DND-41 (cell line): Measurements from ENCODE around the gene TXK.

ENCODE experiments used
- EZH2 ChIP-seq: IDR thresholded peaks from 3 replicates; pipeline ENCODE4 v1.6.1; 2012; ENCODE audit warnings: borderline replicate concordance, low read depth, mild to moderate bottlenecking, moderate library complexity, low read length, inconsistent platforms; ENCODE audit not compliant: severe bottlenecking
- TF ChIP-seq, protein P1 (sequence below): IDR thresholded peaks from 2 replicates; pipeline ENCODE4 v1.5.1; 2012; ENCODE audit warnings: borderline replicate concordance, low read length, moderate library complexity, mild to moderate bottlenecking; ENCODE audit not compliant: poor library complexity, severe bottlenecking; ENCODE audit errors: extremely low read depth

DNA sequence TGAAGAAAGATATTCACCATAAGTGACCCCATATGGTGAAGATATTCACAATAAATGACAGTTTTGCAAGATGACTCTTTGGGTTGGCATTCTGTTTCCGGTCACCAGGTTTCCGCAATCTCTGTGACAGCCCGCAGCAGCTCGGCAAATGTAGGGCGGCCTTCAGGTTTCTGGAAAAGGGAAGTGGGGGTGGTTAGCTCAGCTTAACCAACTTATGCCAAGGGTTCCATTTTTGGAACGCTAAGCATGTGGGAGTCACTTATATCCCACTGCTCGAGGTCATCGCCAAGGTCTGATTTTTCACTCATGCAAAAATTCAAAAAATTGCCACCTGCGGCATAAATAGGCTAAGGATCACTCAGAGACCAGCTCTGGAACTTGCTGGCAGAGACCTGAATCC, 66.5 kb downstream of the TXK start:
- TF ChIP-seq, protein P1, sequence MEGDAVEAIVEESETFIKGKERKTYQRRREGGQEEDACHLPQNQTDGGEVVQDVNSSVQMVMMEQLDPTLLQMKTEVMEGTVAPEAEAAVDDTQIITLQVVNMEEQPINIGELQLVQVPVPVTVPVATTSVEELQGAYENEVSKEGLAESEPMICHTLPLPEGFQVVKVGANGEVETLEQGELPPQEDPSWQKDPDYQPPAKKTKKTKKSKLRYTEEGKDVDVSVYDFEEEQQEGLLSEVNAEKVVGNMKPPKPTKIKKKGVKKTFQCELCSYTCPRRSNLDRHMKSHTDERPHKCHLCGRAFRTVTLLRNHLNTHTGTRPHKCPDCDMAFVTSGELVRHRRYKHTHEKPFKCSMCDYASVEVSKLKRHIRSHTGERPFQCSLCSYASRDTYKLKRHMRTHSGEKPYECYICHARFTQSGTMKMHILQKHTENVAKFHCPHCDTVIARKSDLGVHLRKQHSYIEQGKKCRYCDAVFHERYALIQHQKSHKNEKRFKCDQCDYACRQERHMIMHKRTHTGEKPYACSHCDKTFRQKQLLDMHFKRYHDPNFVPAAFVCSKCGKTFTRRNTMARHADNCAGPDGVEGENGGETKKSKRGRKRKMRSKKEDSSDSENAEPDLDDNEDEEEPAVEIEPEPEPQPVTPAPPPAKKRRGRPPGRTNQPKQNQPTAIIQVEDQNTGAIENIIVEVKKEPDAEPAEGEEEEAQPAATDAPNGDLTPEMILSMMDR = no peak
- no peak for TF ChIP-seq EZH2
